Stomach (tissue), 9 donors: Measurements from ENCODE around the gene HLTF. TPM values are rescaled to one million over a fixed set of nuclear protein-coding genes. Genes with fewer than 3 reads are reported as not detected.

Experiments
- DNase-seq, 2 donors: peaks; one replicate each; pipeline versions ENCODE4 v3.0.0 to v3.0.0-alpha.2; 2013 to 2019
- H3K27ac ChIP-seq, 5 donors: fragments of 200-600 bp in 4 of 5; sonication (generic) in 4 of 5; one replicate each; pipeline ENCODE4 v1.5.1; 2013 to 2019; ENCODE audit warnings: mild to moderate bottlenecking in 1 of 5, moderate library complexity in 1 of 5
- H3K27me3 ChIP-seq, 3 donors: fragments of 200-600 bp; sonication (generic); one replicate each; pipeline ENCODE4 v1.5.1; 2017 to 2019; ENCODE audit warnings: mixed run types in 1 of 3
- H3K36me3 ChIP-seq, 4 donors: fragments of 200-600 bp; sonication (generic); 1 replicate in 3 of 4; 2 replicates in 1 of 4; pipeline ENCODE4 v1.5.1; 2016 to 2019
- H3K4me1 ChIP-seq, 4 donors: fragments of 200-600 bp; sonication (generic); one replicate each; pipeline ENCODE4 v1.5.1; 2016 to 2019
- H3K4me3 ChIP-seq, 4 donors: fragments of 200-600 bp; sonication (generic) in 3 of 4; one replicate each; pipeline ENCODE4 v1.5.1; 2016 to 2019; ENCODE audit warnings: mild to moderate bottlenecking in 1 of 4
- H3K9me3 ChIP-seq, 4 donors: fragments of 200-600 bp; sonication (generic); one replicate each; pipeline ENCODE4 v1.5.1; 2016 to 2019
- CTCF ChIP-seq, 7 experiments: fragments of 450-650 bp in 4 of 7; fragments of 200-600 bp in 3 of 7; sonication (generic) in 3 of 7; IDR thresholded peaks; one replicate each; pipeline ENCODE4 v1.5.1; 2016 to 2019; ENCODE audit warnings: antibody characterized with exemption in 7 of 7, control low read depth in 2 of 7, mild to moderate bottlenecking in 1 of 7
- EP300 ChIP-seq: sonication (generic); formaldehyde crosslinking; IDR thresholded peaks from one replicate; pipeline ENCODE4 v1.6.1; 2017; ENCODE audit warnings: antibody characterized with exemption
- POLR2A ChIP-seq, 4 donors: fragments of 450-650 bp; IDR thresholded peaks; one replicate each; pipeline ENCODE4 v1.6.1; 2016; ENCODE audit warnings: antibody characterized with exemption in 4 of 4, control low read depth in 2 of 4, mild to moderate bottlenecking in 1 of 4, moderate library complexity in 1 of 4
- POLR2AphosphoS5 ChIP-seq, 3 donors: sonication (generic); formaldehyde crosslinking; IDR thresholded peaks; one replicate each; pipeline ENCODE4 v1.6.1; 2016; ENCODE audit warnings: antibody characterized with exemption in 3 of 3
- WGBS, 5 donors: extraction: QIAGEN DNeasy Blood & Tissue Kit in 3 of 5; methylation state at CpG; one replicate each; pipeline versions ENCODE4 v1.1.5 to v1.1.7; 2013 to 2018; 5-methylcytosine and 5-hydroxymethylcytosine counted together
- intact Hi-C: fragments of 100-400 bp; cut with DNase I; formaldehyde crosslinking; loops from one replicate; pipeline ENCODE4 v1.15.1; 2023; ENCODE audit warnings: low total_unique reads
- polyA plus RNA-seq, 3 donors: library from polyadenylated mRNA; stranded (reverse); fragments of 200-250 nt; gene quantifications; one replicate each; pipeline ENCODE4 v1.2.3, GENCODE V29; 2013
- total RNA-seq, 5 donors: library from RNA; depleted of rRNA; stranded (reverse); fragments of >200 nt; gene quantifications; one replicate each; pipeline versions ENCODE4 v1.1.0 to v1.2.3, GENCODE V29; 2014 to 2016
- donor health status: healthy with polysubstance abuse.
- donor health status: Bipolar disorder and iron deficiency.
- donor health status: healthy.

The HLTF gene
- total and polyA plus RNA-seq, 8 donors: 3.4 to 61.6 (median 11.7) TPM

- Histone ChIP-seq H3K27ac (no peak overlapping the region), H3K4me1 (peaks cover 0 to 8% (median 7%) of the 10 kb centered on the region in 4 donors), H3K4me3 (no peak overlapping the region), H3K27me3 (no peaks in the 10 kb centered on the region), H3K9me3 (no peaks in the 10 kb centered on the region), H3K36me3 (no peaks in the 10 kb centered on the region)
- TF ChIP-seq CTCF (IDR thresholded peaks at IDR 0.05): no peak
- no peak for TF ChIP-seq POLR2A (IDR thresholded peaks at IDR 0.05)
- TF ChIP-seq EP300: no peak
- TF ChIP-seq POLR2AphosphoS5 (IDR thresholded peaks at IDR 0.05): no peak
- WGBS, 5 donors: 74 to 89% (median 78%) methylated on average over 3 of the region's 3 CpGs
- intact Hi-C loops: no loop called here
- DNase-seq: no peak
Observed at GRCh38 chr3:149090907-149091306, 4.6 kb upstream of the HLTF start.

- WGBS, 5 donors: 85 to 94% (median 88%) methylated on average over 1 of the region's 1 CpG
- intact Hi-C loops: no loop called here
- Histone ChIP-seq H3K4me3 (no peak overlapping the region), H3K9me3 (no peaks in the 10 kb centered on the region), H3K4me1 (peaks cover 0 to 12% (median 11%) of the 10 kb centered on the region in 4 donors), H3K27ac (no peak overlapping the region), H3K36me3 (no peaks in the 10 kb centered on the region), H3K27me3 (no peaks in the 10 kb centered on the region)
- no peak for TF ChIP-seq CTCF (IDR thresholded peaks at IDR 0.05)
- TF ChIP-seq POLR2A (IDR thresholded peaks at IDR 0.05): no peak
- TF ChIP-seq EP300: no peak
- no peak for TF ChIP-seq POLR2AphosphoS5 (IDR thresholded peaks at IDR 0.05)
- no peak for DNase-seq
Observed at GRCh38 chr3:149090461-149090860, 4.1 kb upstream of the HLTF start.

GRCh38 chr3:149089395-149089794 is 3.1 kb upstream of the HLTF start:
- Histone ChIP-seq H3K4me3 (no peak overlapping the region), H3K36me3 (no peaks in the 10 kb centered on the region), H3K9me3 (no peaks in the 10 kb centered on the region), H3K4me1 (peaks cover 5 to 22% (median 19%) of the 10 kb centered on the region in 4 donors), H3K27me3 (no peaks in the 10 kb centered on the region), H3K27ac (no peak overlapping the region)
- intact Hi-C loops: no loop called here
- DNase-seq: no peak
- TF ChIP-seq POLR2AphosphoS5 (IDR thresholded peaks at IDR 0.05): no peak
- no peak for TF ChIP-seq CTCF (IDR thresholded peaks at IDR 0.05)
- TF ChIP-seq EP300: no peak
- no peak for TF ChIP-seq POLR2A (IDR thresholded peaks at IDR 0.05)
- 68 to 78% (median 70%) methylated on average over 3 of the region's 3 CpGs for WGBS, 5 donors

- TF ChIP-seq POLR2A (IDR thresholded peaks at IDR 0.05) (no peak), CTCF (IDR thresholded peaks at IDR 0.05) (no peak), EP300 (no peak), POLR2AphosphoS5 (IDR thresholded peaks at IDR 0.05) (no peak)
- intact Hi-C loops: no loop called here
- Histone ChIP-seq H3K27ac (no peak overlapping the region), H3K4me3 (no peak overlapping the region), H3K27me3 (no peaks in the 10 kb centered on the region), H3K4me1 (peaks cover 5 to 32% (median 23%) of the 10 kb centered on the region in 4 donors), H3K36me3 (peaks cover 0 to 4% (median 2%) of the 10 kb centered on the region in 4 donors), H3K9me3 (no peaks in the 10 kb centered on the region)
- DNase-seq: peak in 1 of 2 donors; percentile 8
- 97 to 99% (median 98%) methylated on average over 14 to 15 of the region's 15 CpGs for WGBS, 5 donors
Observed at GRCh38 chr3:149087208-149087607, 875 bp upstream of the HLTF start.
